Neural cell (in vitro differentiated cells): Measurements from ENCODE around the gene LRPPRC. TPM values are rescaled to one million over a fixed set of nuclear protein-coding genes. Genes with fewer than 3 reads are reported as not detected.

Experiments
- H2AFZ ChIP-seq: fragments of 200-600, 300-800 bp; sonication (generic), shearing (Covaris generic); 2 replicates; pipeline ENCODE4 v1.6.0; 2014; ENCODE audit warnings: low read depth, mild to moderate bottlenecking, antibody characterized with exemption, low read length, moderate library complexity
- H3F3A ChIP-seq: fragments of 200-600 bp; shearing (Covaris generic); 2 replicates; pipeline ENCODE4 v1.6.1; 2016; ENCODE audit warnings: mild to moderate bottlenecking, moderate library complexity, mixed read lengths, antibody characterized with exemption, low read length; ENCODE audit not compliant: insufficient read depth, poor library complexity, severe bottlenecking
- H3K27ac ChIP-seq: fragments of 200-600, 300-800 bp; sonication (generic), shearing (Covaris generic); 2 replicates; pipeline ENCODE4 v1.5.1; 2014; ENCODE audit warnings: mild to moderate bottlenecking, low read length, moderate library complexity
- H3K27me3 ChIP-seq: fragments of 300-800, 200-600 bp; sonication (generic), shearing (Covaris generic); 2 replicates; pipeline ENCODE4 v1.6.0; 2014; ENCODE audit warnings: mild to moderate bottlenecking, low read depth, low read length, moderate library complexity; ENCODE audit not compliant: insufficient read depth
- H3K36me3 ChIP-seq: fragments of 300-800, 200-600 bp; sonication (generic), shearing (Covaris generic); 2 replicates; pipeline ENCODE4 v1.5.1; 2014; ENCODE audit warnings: mild to moderate bottlenecking, antibody characterized with exemption, low read length, moderate library complexity; ENCODE audit not compliant: insufficient read depth
- H3K4me2 ChIP-seq: fragments of 300-800, 200-600 bp; sonication (generic), shearing (Covaris generic); 2 replicates; pipeline ENCODE4 v1.6.0; 2014; ENCODE audit warnings: mild to moderate bottlenecking, low read length
- H3K4me3 ChIP-seq: fragments of 300-800, 200-600 bp; sonication (generic), shearing (Covaris generic); 2 replicates; pipeline ENCODE4 v1.5.1; 2014; ENCODE audit warnings: mild to moderate bottlenecking, low read length, moderate library complexity
- H3K79me2 ChIP-seq: fragments of 200-600 bp; shearing (Covaris generic); replicated peaks from 2 replicates; pipeline ENCODE4 v1.6.0; 2014; ENCODE audit warnings: mild to moderate bottlenecking, low read length, moderate library complexity; ENCODE audit not compliant: insufficient read depth
- H3K9ac ChIP-seq: fragments of 300-800, 200-600 bp; sonication (generic), shearing (Covaris generic); 2 replicates; pipeline ENCODE4 v1.6.1; 2016; ENCODE audit warnings: mild to moderate bottlenecking, low read length, mixed read lengths
- H3K9me2 ChIP-seq: fragments of 200-600 bp; shearing (Covaris generic); 2 replicates; pipeline ENCODE4 v1.6.1; 2016; ENCODE audit warnings: mild to moderate bottlenecking, low read length, mixed read lengths; ENCODE audit not compliant: insufficient read depth
- H3K9me3 ChIP-seq: fragments of 200-600, 300-800 bp; sonication (generic), shearing (Covaris generic); 2 replicates; pipeline ENCODE4 v1.6.1; 2016; ENCODE audit warnings: mild to moderate bottlenecking, mixed run types, low read length, moderate library complexity, mixed read lengths
- H4K20me1 ChIP-seq: fragments of 200-600 bp; shearing (Covaris generic); 2 replicates; pipeline ENCODE4 v1.6.1; 2016; ENCODE audit warnings: mild to moderate bottlenecking, mixed run types; ENCODE audit not compliant: insufficient read depth
- EP300 ChIP-seq: fragments of 450-650 bp; conservative IDR thresholded peaks from 2 replicates; pipeline ENCODE4 v1.6.1; 2014; ENCODE audit warnings: antibody characterized with exemption, mild to moderate bottlenecking, moderate library complexity; ENCODE audit not compliant: poor library complexity, severe bottlenecking
- EZH2 ChIP-seq: fragments of 200-600, 300-800 bp; shearing (Covaris generic), sonication (generic); IDR thresholded peaks from 2 replicates; pipeline ENCODE4 v1.6.1; 2014; ENCODE audit warnings: antibody characterized with exemption, low read length, borderline replicate concordance, mild to moderate bottlenecking; ENCODE audit not compliant: insufficient read depth, poor library complexity, severe bottlenecking
- MXI1 ChIP-seq: fragments of 450-650 bp; conservative IDR thresholded peaks from 2 replicates; pipeline ENCODE4 v1.6.1; 2014; ENCODE audit warnings: antibody characterized with exemption, mild to moderate bottlenecking; ENCODE audit not compliant: poor library complexity, severe bottlenecking
- POLR2AphosphoS5 ChIP-seq: IDR thresholded peaks from 2 replicates; pipeline ENCODE4 v1.6.1; 2012
- RAD21 ChIP-seq: fragments of 450-650 bp; conservative IDR thresholded peaks from 2 replicates; pipeline ENCODE4 v1.6.1; 2014; ENCODE audit warnings: antibody characterized with exemption, mild to moderate bottlenecking, moderate library complexity
- SMC3 ChIP-seq: fragments of 450-650 bp; conservative IDR thresholded peaks from 2 replicates; pipeline ENCODE4 v1.6.1; 2014; ENCODE audit warnings: antibody characterized with exemption, mild to moderate bottlenecking, moderate library complexity; ENCODE audit not compliant: poor library complexity
- TAF1 ChIP-seq: IDR thresholded peaks from 2 replicates; pipeline ENCODE4 v1.6.1; 2012; ENCODE audit warnings: low read depth
- polyA plus RNA-seq: library from polyadenylated mRNA; depleted of rRNA; stranded (reverse); fragments of >200 nt; gene quantifications from 2 replicates; pipeline ENCODE4 v1.2.3, GENCODE V29; 2014
- TF ChIP-seq, protein P1 (sequence below): IDR thresholded peaks from 2 replicates; pipeline ENCODE4 v1.6.1; 2012; ENCODE audit warnings: borderline replicate concordance
- TF ChIP-seq, protein P2 (sequence below): fragments of 450-650 bp; IDR thresholded peaks from 2 replicates; pipeline ENCODE4 v1.5.1; 2014; ENCODE audit warnings: antibody characterized with exemption, mild to moderate bottlenecking, moderate library complexity; ENCODE audit not compliant: poor library complexity, severe bottlenecking

LRPPRC gene
- polyA plus RNA-seq, 1 donor from 2014 or later: 63.1 TPM

DNA sequence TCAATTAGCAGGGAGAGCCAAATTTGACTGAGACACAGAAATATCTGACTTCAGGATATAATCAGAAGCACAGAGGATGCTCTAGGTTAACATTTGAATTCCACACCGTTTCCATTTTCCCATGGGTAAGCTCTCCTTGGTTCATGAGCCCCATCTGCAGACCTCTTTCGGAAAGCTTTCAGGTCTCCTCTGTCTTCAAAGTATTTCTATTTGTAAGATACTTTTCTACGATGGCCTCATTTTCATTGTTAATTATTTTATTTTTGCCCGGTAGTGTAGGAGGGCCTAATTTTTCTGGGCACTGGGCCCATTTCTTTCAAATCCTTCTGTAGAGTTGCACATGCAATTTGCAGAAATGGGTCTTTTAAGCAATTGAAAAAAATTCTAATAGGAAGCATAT, 53.8 kb downstream of the LRPPRC start:
- no peak overlapping the region for H2AFZ ChIP-seq
- H3K36me3 ChIP-seq: peaks cover 20% of the 10 kb centered on the region
- TF ChIP-seq POLR2AphosphoS5 (no peak), SMC3 (no peak), EP300 (no peak), TAF1 (no peak), EZH2 (no peak), RAD21 (no peak), MXI1 (no peak)
- TF ChIP-seq, protein P1, sequence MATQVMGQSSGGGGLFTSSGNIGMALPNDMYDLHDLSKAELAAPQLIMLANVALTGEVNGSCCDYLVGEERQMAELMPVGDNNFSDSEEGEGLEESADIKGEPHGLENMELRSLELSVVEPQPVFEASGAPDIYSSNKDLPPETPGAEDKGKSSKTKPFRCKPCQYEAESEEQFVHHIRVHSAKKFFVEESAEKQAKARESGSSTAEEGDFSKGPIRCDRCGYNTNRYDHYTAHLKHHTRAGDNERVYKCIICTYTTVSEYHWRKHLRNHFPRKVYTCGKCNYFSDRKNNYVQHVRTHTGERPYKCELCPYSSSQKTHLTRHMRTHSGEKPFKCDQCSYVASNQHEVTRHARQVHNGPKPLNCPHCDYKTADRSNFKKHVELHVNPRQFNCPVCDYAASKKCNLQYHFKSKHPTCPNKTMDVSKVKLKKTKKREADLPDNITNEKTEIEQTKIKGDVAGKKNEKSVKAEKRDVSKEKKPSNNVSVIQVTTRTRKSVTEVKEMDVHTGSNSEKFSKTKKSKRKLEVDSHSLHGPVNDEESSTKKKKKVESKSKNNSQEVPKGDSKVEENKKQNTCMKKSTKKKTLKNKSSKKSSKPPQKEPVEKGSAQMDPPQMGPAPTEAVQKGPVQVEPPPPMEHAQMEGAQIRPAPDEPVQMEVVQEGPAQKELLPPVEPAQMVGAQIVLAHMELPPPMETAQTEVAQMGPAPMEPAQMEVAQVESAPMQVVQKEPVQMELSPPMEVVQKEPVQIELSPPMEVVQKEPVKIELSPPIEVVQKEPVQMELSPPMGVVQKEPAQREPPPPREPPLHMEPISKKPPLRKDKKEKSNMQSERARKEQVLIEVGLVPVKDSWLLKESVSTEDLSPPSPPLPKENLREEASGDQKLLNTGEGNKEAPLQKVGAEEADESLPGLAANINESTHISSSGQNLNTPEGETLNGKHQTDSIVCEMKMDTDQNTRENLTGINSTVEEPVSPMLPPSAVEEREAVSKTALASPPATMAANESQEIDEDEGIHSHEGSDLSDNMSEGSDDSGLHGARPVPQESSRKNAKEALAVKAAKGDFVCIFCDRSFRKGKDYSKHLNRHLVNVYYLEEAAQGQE: no peak
- TF ChIP-seq, protein P2, sequence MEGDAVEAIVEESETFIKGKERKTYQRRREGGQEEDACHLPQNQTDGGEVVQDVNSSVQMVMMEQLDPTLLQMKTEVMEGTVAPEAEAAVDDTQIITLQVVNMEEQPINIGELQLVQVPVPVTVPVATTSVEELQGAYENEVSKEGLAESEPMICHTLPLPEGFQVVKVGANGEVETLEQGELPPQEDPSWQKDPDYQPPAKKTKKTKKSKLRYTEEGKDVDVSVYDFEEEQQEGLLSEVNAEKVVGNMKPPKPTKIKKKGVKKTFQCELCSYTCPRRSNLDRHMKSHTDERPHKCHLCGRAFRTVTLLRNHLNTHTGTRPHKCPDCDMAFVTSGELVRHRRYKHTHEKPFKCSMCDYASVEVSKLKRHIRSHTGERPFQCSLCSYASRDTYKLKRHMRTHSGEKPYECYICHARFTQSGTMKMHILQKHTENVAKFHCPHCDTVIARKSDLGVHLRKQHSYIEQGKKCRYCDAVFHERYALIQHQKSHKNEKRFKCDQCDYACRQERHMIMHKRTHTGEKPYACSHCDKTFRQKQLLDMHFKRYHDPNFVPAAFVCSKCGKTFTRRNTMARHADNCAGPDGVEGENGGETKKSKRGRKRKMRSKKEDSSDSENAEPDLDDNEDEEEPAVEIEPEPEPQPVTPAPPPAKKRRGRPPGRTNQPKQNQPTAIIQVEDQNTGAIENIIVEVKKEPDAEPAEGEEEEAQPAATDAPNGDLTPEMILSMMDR: no peak
- no peaks in the 10 kb centered on the region for H3K9me3 ChIP-seq
- no peak overlapping the region for H3K4me2 ChIP-seq
- peaks cover under 1% of the 10 kb centered on the region for H3F3A ChIP-seq
- no peaks in the 10 kb centered on the region for H3K9me2 ChIP-seq
- H3K27me3 ChIP-seq: no peaks in the 10 kb centered on the region
- H3K79me2 ChIP-seq: peaks cover 5% of the 10 kb centered on the region
- no peaks in the 10 kb centered on the region for H4K20me1 ChIP-seq
- no peak overlapping the region for H3K9ac ChIP-seq
- H3K4me3 ChIP-seq: no peak overlapping the region
- no peak overlapping the region for H3K27ac ChIP-seq

DNA sequence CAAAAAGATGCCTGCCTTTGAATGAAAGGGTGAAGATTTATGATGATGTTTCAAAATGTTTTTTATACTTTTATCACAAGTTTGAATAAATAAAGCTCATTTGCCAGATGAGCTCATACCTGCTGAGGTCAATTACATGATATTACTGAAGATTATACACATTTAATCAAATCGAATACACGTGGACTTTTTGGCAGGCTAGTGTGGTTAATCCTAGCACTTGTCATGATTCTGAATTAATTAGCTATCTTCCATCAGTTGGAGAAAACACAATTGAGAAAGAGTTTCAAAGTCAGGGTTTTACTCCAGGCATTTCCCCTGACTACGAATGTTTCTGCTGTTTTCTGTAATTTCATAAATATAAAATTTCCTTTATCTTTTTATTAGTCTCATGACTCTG, 54.4 kb downstream of the LRPPRC start:
- no peak overlapping the region for H2AFZ ChIP-seq
- H3K4me2 ChIP-seq: no peak overlapping the region
- H3K79me2 ChIP-seq: peaks cover 5% of the 10 kb centered on the region
- H3K27ac ChIP-seq: no peak overlapping the region
- no peaks in the 10 kb centered on the region for H3F3A ChIP-seq
- H3K9ac ChIP-seq: no peak overlapping the region
- no peaks in the 10 kb centered on the region for H3K27me3 ChIP-seq
- TF ChIP-seq EZH2 (no peak), POLR2AphosphoS5 (no peak), MXI1 (no peak), SMC3 (no peak), TAF1 (no peak), EP300 (no peak), RAD21 (no peak)
- TF ChIP-seq, protein P1: no peak
- TF ChIP-seq, protein P2: no peak
- H3K9me3 ChIP-seq: no peaks in the 10 kb centered on the region
- no peaks in the 10 kb centered on the region for H3K9me2 ChIP-seq
- peaks cover 20% of the 10 kb centered on the region for H3K36me3 ChIP-seq
- no peak overlapping the region for H3K4me3 ChIP-seq
- no peaks in the 10 kb centered on the region for H4K20me1 ChIP-seq
